ENCODE measurements around the gene ITGBL1. TPM values are rescaled to one million over a fixed set of nuclear protein-coding genes. Genes with fewer than 3 reads are reported as not detected.

Gene ITGBL1
- polyA plus RNA-seq, 3 donors: not detected

- H3K36me3 ChIP-seq (replicated peaks in 1 of 2; ENCODE audit: control insufficient read depth in 1 of 2, insufficient read depth in 2 of 2, low read length in 2 of 2): no peaks in the 10 kb centered on the region
- no peaks in the 10 kb centered on the region for H3K27me3 ChIP-seq (ENCODE audit: control insufficient read depth in 2 of 2, insufficient read depth in 2 of 2, low read length in 2 of 2)
- H3K79me2 ChIP-seq (ENCODE audit: insufficient read depth, low read length): no peaks in the 10 kb centered on the region
- H3K4me1 ChIP-seq (ENCODE audit: control insufficient read depth in 1 of 2, insufficient read depth in 2 of 2, low read length in 2 of 2): no peaks in the 10 kb centered on the region
- H3K27ac ChIP-seq (ENCODE audit: low read depth in 1 of 2, low read length in 2 of 2): no peak overlapping the region
- Mint-ChIP-seq H3K27me3 (ENCODE audit: low read depth in 3 of 3) (peaks cover 0 to 2% (median 0%) of the 10 kb centered on the region in 3 donors), H3K27ac (no peak overlapping the region), H3K36me3 (no peaks in the 10 kb centered on the region), H3K9me3 (peaks cover 0 to 2% (median 0%) of the 10 kb centered on the region in 7 donors), H3K4me1 (no peaks in the 10 kb centered on the region), H3K4me3 (no peak overlapping the region)
- no peak for TF ChIP-seq CTCF (IDR thresholded peaks at IDR 0.05)
- intact Hi-C loops (cut with micrococcal nuclease): no loop called here
- H3K9me3 ChIP-seq (replicated peaks in 1 of 2; ENCODE audit: control insufficient read depth in 1 of 2, insufficient read depth in 1 of 2, low read length in 2 of 2): no peaks in the 10 kb centered on the region
- no peaks in the 10 kb centered on the region for H4K20me1 ChIP-seq (ENCODE audit: insufficient read depth, low read length)
- H3K9ac ChIP-seq (ENCODE audit: insufficient read depth, low read length, poor library complexity, severe bottlenecking): no peak overlapping the region
- no peak overlapping the region for H3K4me2 ChIP-seq (replicated peaks; ENCODE audit: extremely low read depth, low read length, poor library complexity, severe bottlenecking)
- no peak overlapping the region for H2AFZ ChIP-seq (ENCODE audit: insufficient read depth, low read depth, low read length, poor library complexity, severe bottlenecking)
- no peak overlapping the region for H3K4me3 ChIP-seq (replicated peaks in 1 of 3; ENCODE audit: low read depth in 2 of 3, low read length in 3 of 3)
- no peak for DNase-seq
Observed at GRCh38 chr13:101530293-101530692, 77.8 kb downstream of the ITGBL1 start.

DNA sequence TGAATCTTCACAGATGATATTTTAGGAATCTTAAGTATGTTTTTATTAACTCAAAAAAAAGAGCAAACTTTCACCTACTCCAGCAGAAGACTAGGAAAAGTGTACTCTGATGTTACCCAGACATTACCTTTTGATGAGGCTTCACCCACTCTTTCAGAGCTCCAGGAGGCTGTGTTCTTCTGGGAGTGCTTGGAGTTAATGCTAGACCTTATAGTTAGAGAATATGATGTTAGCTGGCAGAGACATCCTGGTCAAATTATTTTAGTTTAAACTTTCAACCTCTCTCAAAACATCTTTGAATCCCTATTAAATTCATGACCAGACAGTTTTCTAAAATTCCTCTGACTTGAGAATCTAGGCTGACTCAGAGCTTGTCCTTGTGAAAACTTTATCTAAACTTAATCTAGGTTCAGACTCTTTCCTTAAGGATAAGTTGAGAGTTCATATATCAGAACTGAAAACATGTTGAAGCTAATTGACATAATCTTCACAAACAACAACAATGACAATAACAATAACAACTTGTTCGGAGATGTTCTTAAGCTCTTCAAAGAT lies 82.8 kb downstream of the ITGBL1 start:
- Histone ChIP-seq H3K4me3 (replicated peaks in 1 of 3; ENCODE audit: low read depth in 2 of 3, low read length in 3 of 3) (no peak overlapping the region), H3K9me3 (replicated peaks in 1 of 2; ENCODE audit: control insufficient read depth in 1 of 2, insufficient read depth in 1 of 2, low read length in 2 of 2) (no peaks in the 10 kb centered on the region), H3K36me3 (replicated peaks in 1 of 2; ENCODE audit: control insufficient read depth in 1 of 2, insufficient read depth in 2 of 2, low read length in 2 of 2) (no peaks in the 10 kb centered on the region), H3K9ac (ENCODE audit: insufficient read depth, low read length, poor library complexity, severe bottlenecking) (no peak overlapping the region), H3K27ac (ENCODE audit: low read depth in 1 of 2, low read length in 2 of 2) (no peak overlapping the region), H4K20me1 (ENCODE audit: insufficient read depth, low read length) (no peaks in the 10 kb centered on the region), H3K27me3 (ENCODE audit: control insufficient read depth in 2 of 2, insufficient read depth in 2 of 2, low read length in 2 of 2) (no peaks in the 10 kb centered on the region), H3K4me2 (replicated peaks; ENCODE audit: extremely low read depth, low read length, poor library complexity, severe bottlenecking) (no peak overlapping the region), H2AFZ (ENCODE audit: insufficient read depth, low read depth, low read length, poor library complexity, severe bottlenecking) (no peak overlapping the region), H3K4me1 (ENCODE audit: control insufficient read depth in 1 of 2, insufficient read depth in 2 of 2, low read length in 2 of 2) (no peaks in the 10 kb centered on the region), H3K79me2 (ENCODE audit: insufficient read depth, low read length) (no peaks in the 10 kb centered on the region)
- no peak for DNase-seq
- no peaks in the 10 kb centered on the region for H3K4me1 Mint-ChIP-seq
- peaks cover 0 to 2% (median 0%) of the 10 kb centered on the region in 7 donors for H3K9me3 Mint-ChIP-seq
- no CpG with 5 or more reads among the region's 1 CpG for WGBS (ENCODE audit: insufficient coverage)
- no peaks in the 10 kb centered on the region for H3K27me3 Mint-ChIP-seq (ENCODE audit: low read depth in 3 of 3)
- H3K36me3 Mint-ChIP-seq: no peaks in the 10 kb centered on the region
- no peak overlapping the region for H3K27ac Mint-ChIP-seq
- no peak overlapping the region for H3K4me3 Mint-ChIP-seq
- intact Hi-C loops (cut with micrococcal nuclease): no loop called here
- no peak for TF ChIP-seq CTCF (IDR thresholded peaks at IDR 0.05)

Measured in CD14-positive monocyte (primary cell).